GM18507 (cell line): ENCODE results near the gene INKA2.
"Not testable (repeated sequence)": the region's sequence is repeated elsewhere in the genome, so short reads cannot be mapped to it uniquely, and the experiment has no call there.

Experiments
- DNase-seq: peaks from one replicate; pipeline ENCODE4 v3.0.0; 2011; ENCODE audit warnings: low read depth; ENCODE audit not compliant: insufficient read length; ENCODE audit errors: extremely low spot score
- FAIRE-seq: peaks from 2 replicates; lab custom pipeline; 2011; peaks lifted over from hg19 to GRCh38; lab: Jason Lieb, UNC

INKA2 gene

DNA sequence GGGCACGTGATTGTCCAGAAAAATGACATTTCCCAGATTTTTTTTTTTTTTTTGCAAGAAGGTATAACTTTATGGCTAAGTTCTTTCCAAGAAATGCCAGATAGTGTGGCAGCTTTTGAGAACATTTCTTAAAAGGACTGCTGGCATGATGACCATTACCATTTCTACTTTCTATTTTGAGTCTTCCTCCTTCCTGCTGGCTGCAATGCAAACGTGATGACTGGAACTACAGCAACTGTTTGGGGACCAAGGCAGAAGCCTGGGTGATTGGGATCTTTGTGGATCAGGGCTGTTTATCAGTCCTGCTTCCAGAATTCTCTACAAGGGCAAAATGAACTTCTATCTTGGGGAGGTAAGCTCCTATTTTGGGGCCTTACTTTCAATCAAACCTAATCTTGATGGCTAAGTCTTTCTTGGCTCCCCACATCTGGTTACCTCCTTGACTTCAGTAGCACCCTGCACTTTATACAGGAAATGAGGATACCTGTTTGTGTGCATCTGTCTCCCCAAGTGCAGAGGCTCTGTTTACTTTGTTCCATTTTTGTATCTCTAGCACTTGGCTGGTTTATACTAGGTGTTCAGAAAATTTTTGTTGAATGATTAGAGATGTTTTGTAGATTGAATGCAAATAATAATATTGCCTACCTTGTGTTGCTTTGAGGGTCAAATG lies 12.8 kb upstream of the INKA2 start:
- FAIRE-seq = no peak
- no peak for DNase-seq

GRCh38 chr1:111750856-111751255 lies 11.7 kb upstream of the INKA2 start:
- FAIRE-seq = no peak
- DNase-seq = no peak

GRCh38 chr1:111749628-111750027 lies 10.4 kb upstream of the INKA2 start:
- DNase-seq (no peak), FAIRE-seq (no peak)

- no peak for FAIRE-seq
Measured at GRCh38 chr1:111747947-111748346, 8.8 kb upstream of the INKA2 start.

GRCh38 chr1:111747282-111747734 lies 8.1 kb upstream of the INKA2 start:
- DNase-seq (peak; percentile 46), FAIRE-seq (peak; percentile 84)

More at GRCh38 chr1:111747947-111748346, 8.8 kb upstream of the INKA2 start:
- no peak for DNase-seq

DNA sequence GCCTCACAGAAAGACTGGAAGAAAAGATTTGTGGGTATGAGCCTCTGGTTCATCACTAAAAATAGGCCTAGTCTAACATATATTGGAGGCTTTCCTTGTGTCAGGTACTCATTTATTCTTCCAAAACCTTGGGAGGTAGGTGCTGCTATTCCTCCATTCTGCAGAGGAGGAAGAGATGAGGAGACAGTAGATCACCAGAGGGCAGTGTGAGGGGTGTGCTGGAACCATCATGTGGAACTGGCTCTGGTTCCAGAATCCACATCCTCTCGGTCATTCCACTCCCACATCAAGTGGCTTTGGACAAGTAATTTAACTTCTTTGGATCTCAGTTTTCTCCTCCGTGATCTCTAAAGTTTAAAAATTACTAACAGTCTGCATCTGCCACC lies 7.4 kb upstream of the INKA2 start:
- no peak for FAIRE-seq
- no peak for DNase-seq

DNA sequence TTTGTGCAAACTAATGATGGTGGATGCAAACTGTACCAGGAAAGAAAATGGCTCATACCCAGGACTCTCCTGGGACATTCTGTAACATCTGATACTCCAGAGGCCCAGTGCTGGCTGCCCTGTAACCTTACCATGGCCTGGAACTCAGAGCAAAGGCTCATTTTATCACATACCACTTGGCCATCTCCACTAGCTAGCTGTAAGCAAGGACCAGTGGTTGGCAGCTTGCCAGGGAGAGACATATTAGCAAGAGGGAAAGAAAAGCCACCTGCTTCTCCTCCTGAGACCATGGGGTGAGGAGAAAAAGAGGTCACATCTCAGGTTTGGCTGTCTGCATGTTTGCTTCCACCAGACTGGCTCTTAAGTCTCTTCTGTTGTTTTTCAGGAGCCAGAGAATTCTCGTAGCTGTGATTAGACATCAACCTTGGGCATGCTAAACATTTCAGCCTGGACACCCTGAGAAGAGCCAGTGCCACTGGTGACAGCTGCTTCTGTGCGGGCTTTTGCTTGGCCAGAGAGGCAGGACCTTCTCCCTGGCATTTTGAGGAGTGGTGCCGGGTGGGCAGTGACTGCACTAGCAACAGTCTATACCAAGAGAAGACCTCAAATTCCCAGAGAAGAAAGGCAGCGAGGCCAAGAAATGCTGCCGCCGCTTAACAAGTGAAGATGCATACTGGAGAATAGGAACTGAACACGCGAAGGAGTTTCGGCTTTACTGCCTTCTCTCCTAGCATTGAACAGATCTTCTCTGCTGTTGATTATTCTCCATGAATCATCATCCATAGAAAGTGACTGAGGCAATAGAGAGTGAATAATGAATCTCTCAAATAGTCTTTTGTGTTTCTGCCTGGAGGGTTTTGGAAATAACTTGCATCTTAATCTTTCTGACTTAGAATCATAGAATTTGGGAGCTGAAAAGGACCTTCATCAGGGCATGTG lies 6.7 kb upstream of the INKA2 start:
- DNase-seq (no peak), FAIRE-seq (no peak)

- FAIRE-seq (no peak), DNase-seq (no peak)
Measured at GRCh38 chr1:111743679-111744101, 4.5 kb upstream of the INKA2 start.

DNA sequence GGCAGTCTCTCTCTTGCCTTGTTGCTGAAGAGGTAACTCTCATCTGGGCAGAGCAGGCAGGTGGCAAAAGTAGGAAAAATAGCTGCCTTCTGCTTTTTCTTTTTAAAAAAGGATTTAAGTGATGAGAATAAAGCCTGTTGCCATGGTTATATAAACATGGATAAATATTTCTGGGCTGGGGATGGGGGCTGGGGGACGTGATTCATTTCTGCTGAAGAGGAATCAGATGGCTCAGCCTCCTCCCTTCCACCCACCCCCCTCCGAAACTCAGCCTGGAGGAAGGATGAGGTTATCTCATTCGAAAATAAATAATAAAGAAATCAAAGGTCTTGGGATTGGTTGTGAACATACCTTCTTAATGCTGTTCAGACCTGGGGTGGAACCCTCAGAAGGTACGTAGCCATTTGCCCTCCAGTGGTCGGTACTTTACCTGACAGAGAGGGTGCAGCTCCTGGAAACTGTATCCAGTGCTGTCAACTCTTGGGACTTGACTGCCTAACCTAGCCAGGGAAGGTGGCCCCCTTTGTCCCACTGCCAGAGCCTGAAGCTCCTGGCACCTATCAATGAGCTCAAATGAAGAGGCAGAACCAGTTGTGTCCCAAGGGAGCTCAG lies 3.8 kb upstream of the INKA2 start:
- no peak for FAIRE-seq
- no peak for DNase-seq

- FAIRE-seq, DNase-seq: not testable (repeated sequence)
Measured at GRCh38 chr1:111742292-111742691, 3.1 kb upstream of the INKA2 start.

- FAIRE-seq = no peak
- no peak for DNase-seq
Measured at GRCh38 chr1:111739925-111740765, 950 bp upstream of the INKA2 start.

- DNase-seq = no peak
- peak; percentile 51 for FAIRE-seq
Measured at GRCh38 chr1:111738436-111739193, 580 bp downstream of the INKA2 start.

DNA sequence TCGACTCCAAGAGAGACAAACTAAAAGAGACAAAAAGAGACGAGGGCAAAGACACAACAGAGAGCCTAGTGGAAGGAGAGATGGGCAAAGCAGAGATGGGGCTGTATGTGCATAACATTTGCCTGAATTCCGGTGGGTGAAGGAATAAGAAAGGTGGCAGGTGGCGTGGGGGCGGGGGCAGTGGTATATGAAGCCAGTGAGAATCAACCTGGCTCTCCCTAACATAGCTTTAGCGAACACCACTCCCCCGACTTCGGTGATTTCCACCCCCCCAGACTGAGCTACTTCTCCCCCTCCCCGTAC lies 1.1 kb downstream of the INKA2 start:
- DNase-seq = no peak
- no peak for FAIRE-seq

DNA sequence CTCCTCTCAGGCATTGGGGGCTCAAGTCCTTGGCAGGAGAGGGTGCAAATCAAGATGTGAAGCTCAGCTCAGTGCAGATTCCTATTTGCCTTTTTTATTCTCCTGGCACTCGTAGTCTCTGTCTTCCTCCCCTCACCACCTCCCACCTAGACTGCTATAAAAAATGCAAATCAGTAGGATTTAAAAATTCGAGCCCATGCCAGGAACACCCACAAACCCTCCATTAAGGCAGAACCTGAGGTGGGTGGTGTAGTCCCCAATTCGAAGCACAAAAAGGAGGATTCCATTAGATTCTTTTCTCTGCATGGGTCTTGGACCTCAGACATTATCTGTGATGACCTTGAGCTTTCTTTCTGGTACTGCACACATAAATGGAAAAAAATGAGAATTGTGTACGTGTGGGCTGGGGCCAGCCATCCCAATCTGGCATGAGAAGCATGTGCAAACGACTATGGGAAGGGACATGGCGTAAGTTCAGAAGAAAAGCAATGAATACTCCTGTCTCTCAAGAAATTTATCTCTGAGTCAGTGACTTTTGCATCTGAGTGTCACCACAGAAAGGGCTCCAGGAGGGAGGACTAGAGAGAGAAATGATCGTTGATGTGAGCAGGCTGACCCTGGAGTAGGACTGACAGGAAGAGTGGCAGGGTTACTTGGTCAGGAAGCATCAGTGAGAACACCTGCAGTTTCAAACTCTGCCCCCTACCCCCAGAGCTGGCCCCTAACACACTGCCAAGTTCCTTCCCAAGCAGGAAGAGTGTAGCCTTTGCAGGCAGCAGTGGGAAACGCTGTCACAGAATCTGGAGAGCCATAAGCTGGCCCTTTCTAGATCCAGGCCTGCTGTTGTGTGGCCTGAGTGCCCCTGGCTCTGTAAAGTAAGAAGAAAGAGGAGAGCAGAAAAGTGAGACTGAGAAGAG lies 1.7 kb downstream of the INKA2 start:
- FAIRE-seq (no peak), DNase-seq (no peak)

DNA sequence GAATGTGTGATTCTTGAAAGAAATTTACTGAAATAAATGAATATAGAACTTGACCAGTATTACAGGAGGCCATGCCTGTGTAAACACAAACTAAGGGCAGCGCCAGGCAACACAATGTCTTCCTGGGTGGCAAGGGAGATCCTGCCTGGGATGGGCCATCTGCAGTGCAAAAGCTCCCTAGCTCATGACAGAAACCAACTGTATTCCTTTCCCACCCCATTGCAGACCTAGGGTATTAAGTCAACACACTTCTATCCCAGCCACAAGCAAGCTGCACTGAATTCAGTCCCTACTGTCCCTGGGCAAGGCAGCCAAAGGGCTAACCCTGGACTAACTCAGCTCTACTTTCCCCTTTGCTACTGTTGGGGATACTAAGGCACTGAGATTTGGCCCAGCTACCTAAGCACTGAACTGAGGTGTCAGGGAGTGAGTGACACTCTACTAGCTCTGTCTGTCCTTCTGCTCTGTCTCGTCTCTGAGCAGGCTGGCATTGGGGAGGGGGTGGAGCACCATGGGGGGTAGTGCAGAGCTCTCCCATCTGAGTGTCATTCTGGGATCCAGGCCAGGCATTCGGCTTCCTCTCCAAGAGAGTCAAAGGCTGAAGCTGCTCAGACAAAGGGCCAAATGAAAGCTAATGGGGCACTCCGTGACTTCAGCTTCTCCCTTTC lies 2.5 kb downstream of the INKA2 start:
- no peak for DNase-seq
- no peak for FAIRE-seq

DNA sequence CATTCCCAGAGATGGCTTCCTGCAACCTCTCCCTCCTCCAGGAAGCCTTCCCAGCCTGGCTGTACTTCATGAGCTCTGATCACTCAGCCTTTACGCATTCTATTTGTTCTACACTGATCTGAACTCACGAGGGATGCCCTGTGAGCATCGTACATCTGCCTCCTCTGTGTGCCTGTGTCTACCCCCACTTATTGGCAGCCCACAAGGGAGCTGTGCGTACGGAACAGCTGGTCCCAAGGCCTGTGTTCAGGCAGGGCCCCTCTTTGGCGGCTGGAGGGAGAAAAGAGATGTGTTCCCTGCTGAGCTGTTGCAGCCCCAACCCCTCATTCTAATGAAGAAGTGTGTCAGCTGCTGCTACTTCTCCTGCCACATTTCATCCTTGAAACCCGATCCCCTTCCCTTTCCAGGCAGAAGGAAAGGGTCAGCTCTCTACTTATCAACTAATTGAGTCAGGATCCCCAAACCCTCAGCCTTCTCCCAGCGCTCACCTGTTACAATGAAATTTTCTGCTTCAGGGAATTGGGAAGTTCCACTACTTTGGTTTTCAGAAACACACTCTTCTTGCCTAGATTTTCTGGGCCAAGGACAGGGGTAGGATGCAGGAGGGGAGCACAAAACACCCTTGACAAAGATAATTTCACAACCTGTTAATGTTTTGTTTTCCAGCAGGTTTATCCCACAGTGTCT lies 3.2 kb downstream of the INKA2 start:
- DNase-seq (no peak), FAIRE-seq (no peak)

GRCh38 chr1:111735321-111735720 lies 3.9 kb downstream of the INKA2 start:
- FAIRE-seq = no peak

More at GRCh38 chr1:111735321-111735720, 3.9 kb downstream of the INKA2 start:
- no peak for DNase-seq
